Breast epithelium (tissue), 4 donors: ENCODE data around the gene RSPH10B. TPM values are rescaled to one million over a fixed set of nuclear protein-coding genes. Genes with fewer than 3 reads are reported as not detected.
"Not testable (repeated sequence)": the region's sequence is repeated elsewhere in the genome, so short reads cannot be mapped to it uniquely, and the experiment has no call there.

Source experiments
- DNase-seq, 2 donors: peaks; one replicate each; pipeline ENCODE4 v3.0.0-alpha.2; 2019; ENCODE audit warnings: low spot score in 2 of 2
- H3K27ac ChIP-seq, 2 donors: fragments of 200-600 bp; sonication (generic) in 1 of 2; one replicate each; pipeline ENCODE4 v1.5.1; 2016 to 2019; ENCODE audit warnings: mild to moderate bottlenecking in 1 of 2
- H3K27me3 ChIP-seq, 2 donors: fragments of 200-600 bp; sonication (generic) in 1 of 2; one replicate each; pipeline versions ENCODE4 v1.5.1 to v1.6.0; 2017 to 2019; ENCODE audit warnings: control low read depth in 1 of 2, mild to moderate bottlenecking in 1 of 2
- H3K36me3 ChIP-seq: fragments of 200-600 bp; one replicate; pipeline ENCODE4 v1.5.1; 2019
- H3K4me1 ChIP-seq, 2 donors: fragments of 200-600 bp; sonication (generic); one replicate each; pipeline ENCODE4 v1.5.1; 2016 to 2019; ENCODE audit warnings: control low read depth in 1 of 2
- H3K4me3 ChIP-seq, 3 donors: fragments of 200-600 bp; sonication (generic); 1 replicate in 2 of 3; 2 replicates in 1 of 3; pipeline ENCODE4 v1.5.1; 2016 to 2019; ENCODE audit warnings: mild to moderate bottlenecking in 3 of 3, moderate library complexity in 2 of 3
- H3K9me3 ChIP-seq, 2 donors: fragments of 200-600 bp; sonication (generic) in 1 of 2; one replicate each; pipeline ENCODE4 v1.5.1; 2016 to 2019; ENCODE audit warnings: control low read depth in 1 of 2
- CTCF ChIP-seq, 3 donors: fragments of 450-650 bp; IDR thresholded peaks; one replicate each; pipeline ENCODE4 v1.5.1; 2016 to 2017; ENCODE audit warnings: antibody characterized with exemption in 3 of 3, mild to moderate bottlenecking in 3 of 3, moderate library complexity in 3 of 3
- POLR2A ChIP-seq: fragments of 450-650 bp; IDR thresholded peaks from one replicate; pipeline ENCODE4 v1.6.1; 2016; ENCODE audit warnings: antibody characterized with exemption, mild to moderate bottlenecking, moderate library complexity
- POLR2AphosphoS5 ChIP-seq, 3 donors: sonication (generic); formaldehyde crosslinking; IDR thresholded peaks; one replicate each; pipeline ENCODE4 v1.6.1; 2017; ENCODE audit warnings: antibody characterized with exemption in 3 of 3
- intact Hi-C: fragments of 100-400 bp; cut with DNase I; formaldehyde crosslinking; loops from one replicate; pipeline ENCODE4 v1.15.1; 2023; ENCODE audit warnings: low total_unique reads
- total RNA-seq, 3 donors: library from RNA; depleted of rRNA; stranded (reverse); fragments of >200 nt; gene quantifications; one replicate each; pipeline ENCODE4 v1.1.0, GENCODE V29; 2016

RSPH10B gene
- total RNA-seq, 3 donors from 2014 or later = 0.15 to 0.33 (median 0.16) TPM

- TF ChIP-seq CTCF (IDR thresholded peaks at IDR 0.05) (no peak), POLR2AphosphoS5 (IDR thresholded peaks at IDR 0.05) (peak; percentile 63 to 83 (median 80)), POLR2A (peak; percentile 40)
- no peaks in the 10 kb centered on the region for H3K36me3 ChIP-seq
- H3K27me3 ChIP-seq = no peaks in the 10 kb centered on the region
- intact Hi-C loops = no loop called here
- H3K27ac ChIP-seq = peak within 1 kb of the TSS; percentile 85 to 96
- no peaks in the 10 kb centered on the region for H3K9me3 ChIP-seq
- H3K4me3 ChIP-seq = peak within 1 kb of the TSS; percentile 63 to 95 (median 65)
- peak; percentile 97 for DNase-seq
- H3K4me1 ChIP-seq = no peaks in the 10 kb centered on the region
Measured at GRCh38 chr7:6008668-6009611, 38.5 kb upstream of the RSPH10B start, which contains the start of the genes AIMP2 and PMS2. Gene AIMP2, plus strand, starts transcription at chr7:6009272. Its CDS starts 92 bp downstream, at chr7:6009364. Gene PMS2, minus strand, starts transcription at chr7:6009049. Its CDS starts 30 bp downstream, at chr7:6009019.

GRCh38 chr7:6007835-6008590, 37.5 kb upstream of the RSPH10B start:
- Histone ChIP-seq H3K27ac (peak overlapping the region in 1 of 2 donors; percentile 85), H3K4me3 (peak overlapping the region; percentile 63 to 95 (median 65))
- H3K36me3 ChIP-seq, intact Hi-C loops, DNase-seq, H3K4me1 ChIP-seq, H3K27me3 ChIP-seq, H3K9me3 ChIP-seq: not testable (repeated sequence)

GRCh38 chr7:6007386-6007785, 36.9 kb upstream of the RSPH10B start:
- TF ChIP-seq POLR2AphosphoS5 (IDR thresholded peaks at IDR 0.05) = no peak
- no peak for TF ChIP-seq POLR2A
- no peak for TF ChIP-seq CTCF (IDR thresholded peaks at IDR 0.05)
- no peak for DNase-seq
- Histone ChIP-seq H3K27me3 (no peaks in the 10 kb centered on the region), H3K9me3 (no peaks in the 10 kb centered on the region), H3K36me3 (no peaks in the 10 kb centered on the region), H3K4me3 (no peak overlapping the region), H3K27ac (no peak overlapping the region), H3K4me1 (no peaks in the 10 kb centered on the region)
- intact Hi-C loops = no loop called here

GRCh38 chr7:5997210-5997808, 26.8 kb upstream of the RSPH10B start:
- DNase-seq = peak in 1 of 2 donors; percentile 43
- H3K36me3 ChIP-seq = no peaks in the 10 kb centered on the region
- TF ChIP-seq POLR2AphosphoS5 (IDR thresholded peaks at IDR 0.05) (no peak), CTCF (IDR thresholded peaks at IDR 0.05) (peak in 2 of 3 donors; percentile 58 to 72)
- no peak overlapping the region for H3K27ac ChIP-seq
- H3K27me3 ChIP-seq = no peaks in the 10 kb centered on the region
- H3K4me3 ChIP-seq = no peak overlapping the region
- H3K9me3 ChIP-seq = no peaks in the 10 kb centered on the region
- intact Hi-C loops = no loop called here
- no peaks in the 10 kb centered on the region for H3K4me1 ChIP-seq

- H3K4me1 ChIP-seq, H3K27ac ChIP-seq, H3K36me3 ChIP-seq, H3K27me3 ChIP-seq, DNase-seq, H3K9me3 ChIP-seq, H3K4me3 ChIP-seq, intact Hi-C loops: not testable (repeated sequence)
Measured at GRCh38 chr7:5987061-5987460, 16.6 kb upstream of the RSPH10B start.

GRCh38 chr7:5979680-5980314, 9.3 kb upstream of the RSPH10B start:
- H3K4me1 ChIP-seq, H3K9me3 ChIP-seq, intact Hi-C loops, H3K36me3 ChIP-seq, H3K4me3 ChIP-seq, H3K27ac ChIP-seq, H3K27me3 ChIP-seq, DNase-seq: not testable (repeated sequence)

GRCh38 chr7:5973580-5973979, 3.1 kb upstream of the RSPH10B start:
- H3K4me3 ChIP-seq, H3K4me1 ChIP-seq, H3K27me3 ChIP-seq, DNase-seq, intact Hi-C loops, H3K27ac ChIP-seq, H3K9me3 ChIP-seq, H3K36me3 ChIP-seq: not testable (repeated sequence)

GRCh38 chr7:5963810-5964209, 6.7 kb downstream of the RSPH10B start:
- H3K27ac ChIP-seq, H3K36me3 ChIP-seq, H3K4me1 ChIP-seq, H3K9me3 ChIP-seq, H3K27me3 ChIP-seq, intact Hi-C loops, H3K4me3 ChIP-seq, DNase-seq: not testable (repeated sequence)

- H3K4me3 ChIP-seq, H3K4me1 ChIP-seq, H3K27me3 ChIP-seq, H3K27ac ChIP-seq, H3K9me3 ChIP-seq, DNase-seq, intact Hi-C loops, H3K36me3 ChIP-seq: not testable (repeated sequence)
Measured at GRCh38 chr7:5963205-5963604, 7.3 kb downstream of the RSPH10B start.
